Panc1 (cell line): Measurements from ENCODE around the gene PDE1C. TPM values are rescaled to one million over a fixed set of nuclear protein-coding genes. Genes with fewer than 3 reads are reported as not detected.

Experiments used
- ATAC-seq: fragments of 200-7000 bp; cut with Tn5 transposase; 2 replicates; pipeline ENCODE4 v1.9.1; 2020; ENCODE audit warnings: mild to moderate bottlenecking, moderate library complexity
- BruUV-seq: library from RNA; stranded (reverse); fragments of 400-500 nt; replicated peaks from 2 replicates; lab custom pipeline; 2021; lab: Mats Ljungman, UMichigan
- CTCF ChIA-PET: fragments of 300-600 bp; sonication (Branson Sonifier 250); formaldehyde crosslinking; loops from one replicate; lab custom pipeline; 2022; ENCODE audit warnings: antibody characterized with exemption; lab: Charles Lee
- POLR2A ChIA-PET: fragments of 300-600 bp; sonication (Branson Sonifier 250); formaldehyde crosslinking; loops from one replicate; lab custom pipeline; 2022; ENCODE audit warnings: antibody characterized with exemption; lab: Charles Lee
- DNase-seq: peaks from one replicate; pipeline ENCODE4 v3.0.0-alpha.2; 2010; ENCODE audit warnings: low read depth, low spot score
- H3K27ac ChIP-seq: 2 replicates; pipeline ENCODE4 v1.5.1; 2011; ENCODE audit warnings: mild to moderate bottlenecking, low read length, inconsistent platforms
- H3K27me3 ChIP-seq: fragments of 200-500 bp; sonication (Bioruptor generic); 2 replicates; pipeline ENCODE4 v1.6.0; 2014; ENCODE audit warnings: low read length, inconsistent platforms; ENCODE audit not compliant: control insufficient read depth, insufficient read depth
- H3K36me3 ChIP-seq: fragments of 200-500 bp; sonication (Bioruptor generic); 2 replicates; pipeline ENCODE4 v1.5.1; 2014; ENCODE audit warnings: inconsistent platforms, mild to moderate bottlenecking, low read length, moderate library complexity; ENCODE audit not compliant: control insufficient read depth, insufficient read depth
- H3K4me1 ChIP-seq: 2 replicates; pipeline ENCODE4 v1.5.1; 2011; ENCODE audit warnings: inconsistent platforms, mild to moderate bottlenecking, low read length, moderate library complexity; ENCODE audit not compliant: control insufficient read depth, insufficient read depth
- H3K4me3 ChIP-seq, 2 experiments: 2 replicates each; pipeline ENCODE4 v1.5.1; 2011 to 2012; ENCODE audit warnings: low read depth in 2 of 2, low read length in 2 of 2, mild to moderate bottlenecking in 2 of 2, inconsistent platforms in 1 of 2, moderate library complexity in 1 of 2
- H3K9me3 ChIP-seq: fragments of 200-500 bp; sonication (Bioruptor generic); 2 replicates; pipeline ENCODE4 v1.5.1; 2014; ENCODE audit warnings: low read depth, mild to moderate bottlenecking, inconsistent platforms, low read length, moderate library complexity; ENCODE audit not compliant: control insufficient read depth, insufficient read depth
- POLR2AphosphoS5 ChIP-seq: IDR thresholded peaks from 2 replicates; pipeline ENCODE4 v1.6.1; 2012; ENCODE audit warnings: mild to moderate bottlenecking, low read depth, low read length, moderate library complexity
- SIN3A ChIP-seq: IDR thresholded peaks from 2 replicates; pipeline ENCODE4 v1.6.1; 2012; ENCODE audit warnings: low read depth, mild to moderate bottlenecking, low read length, moderate library complexity, borderline replicate concordance; ENCODE audit not compliant: insufficient read depth
- TCF7L2 ChIP-seq: IDR thresholded peaks from 2 replicates; pipeline ENCODE4 v1.6.1; 2011; ENCODE audit warnings: mild to moderate bottlenecking, low read depth, low read length, inconsistent platforms
- in situ Hi-C: cut with HindIII; loops from 2 replicates; pipeline ENCODE4 v1.10.0; 2016; ENCODE audit warnings: low sequenced_read_pairs, low pct_unique_long_range_greater_than_20kb
- intact Hi-C: fragments of 100-400 bp; cut with micrococcal nuclease; formaldehyde crosslinking; loops from one replicate; pipeline ENCODE4 v1.10.0; 2022; ENCODE audit not compliant: unreplicated experiment
- total RNA-seq: library from RNA; stranded (reverse); gene quantifications from one replicate; pipeline ENCODE4 v1.2.1, GENCODE V29; 2021; ENCODE audit not compliant: unreplicated experiment
- TF ChIP-seq, protein P1 (sequence below), 2 experiments: IDR thresholded peaks; 2 replicates each; pipeline ENCODE4 v1.6.1; 2011 to 2012; ENCODE audit warnings: low read depth in 2 of 2, control low read depth in 1 of 2, low read length in 1 of 2, mild to moderate bottlenecking in 1 of 2, moderate library complexity in 1 of 2; ENCODE audit not compliant: insufficient read depth in 1 of 2
- TF ChIP-seq, protein P2 (sequence below): fragments of 450-650 bp; IDR thresholded peaks from 2 replicates; pipeline ENCODE4 v1.5.1; 2017; ENCODE audit warnings: mild to moderate bottlenecking

PDE1C gene
- total RNA-seq, 1 experiment from 2014 or later, result not detected

DNA sequence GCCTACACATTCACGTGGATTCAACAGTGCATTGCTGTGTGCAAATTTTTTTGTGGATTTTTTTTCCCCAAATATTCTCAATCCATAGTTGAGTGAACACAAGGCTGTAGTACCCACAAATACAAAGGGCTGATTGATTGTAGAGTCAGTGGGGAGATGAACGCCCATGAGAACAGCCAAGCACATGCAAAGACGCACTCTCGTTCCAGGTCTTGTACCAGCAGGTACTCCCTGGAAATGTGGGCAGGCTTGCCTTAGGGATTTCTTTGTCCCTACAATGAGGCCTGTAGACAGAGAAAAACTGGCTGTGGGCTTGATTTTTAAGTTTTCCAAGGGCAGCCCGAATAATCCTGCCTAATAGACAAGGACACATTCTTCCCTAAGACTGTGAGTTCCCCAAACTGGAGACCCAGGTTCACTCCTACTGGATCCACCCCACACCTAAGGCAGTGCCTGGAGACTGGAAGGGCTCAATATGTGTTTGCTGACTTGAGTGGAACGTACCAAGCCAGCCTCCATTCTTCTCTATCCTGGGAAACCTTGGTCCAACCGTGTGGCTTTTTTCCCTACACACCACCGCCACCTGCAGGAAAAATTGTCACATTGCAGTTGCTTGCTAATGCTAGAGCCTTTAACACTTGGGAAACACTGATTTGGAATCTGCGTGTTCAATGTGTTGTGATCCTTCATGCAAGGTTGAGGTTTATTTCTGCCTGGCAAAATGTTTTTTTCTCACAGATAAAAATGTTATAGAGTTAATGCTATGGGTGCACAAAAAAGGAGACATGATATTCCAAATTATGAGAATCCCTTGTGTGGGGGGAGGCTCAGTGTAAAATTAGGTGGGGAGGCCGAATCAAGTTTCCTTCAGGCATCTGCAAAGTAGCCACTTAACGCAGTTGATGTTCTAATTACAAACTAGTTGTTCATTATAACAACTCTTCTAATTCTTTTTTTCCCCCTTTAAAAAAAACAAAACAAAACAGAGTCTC lies 333.9 kb downstream of the PDE1C start:
- BruUV-seq, result no TSS peak
- Histone ChIP-seq H3K4me3 (no peak overlapping the region), H3K9me3 (no peaks in the 10 kb centered on the region), H3K36me3 (no peaks in the 10 kb centered on the region), H3K27ac (no peak overlapping the region), H3K4me1 (no peaks in the 10 kb centered on the region), H3K27me3 (peaks cover 3% of the 10 kb centered on the region; the same call in 1 of the 2 replicates)
- ChIA-PET POLR2A (no interaction called here), CTCF (no interaction called here)
- in situ Hi-C loops (no loop called here), intact Hi-C loops (loop anchor here (1.0 to 5.0 kb wide), 4 partner anchors 88 to 544 kb away; no protein-coding TSS in a partner anchor)
- DNase-seq, result peak; percentile 41
- TF ChIP-seq, protein P1, sequence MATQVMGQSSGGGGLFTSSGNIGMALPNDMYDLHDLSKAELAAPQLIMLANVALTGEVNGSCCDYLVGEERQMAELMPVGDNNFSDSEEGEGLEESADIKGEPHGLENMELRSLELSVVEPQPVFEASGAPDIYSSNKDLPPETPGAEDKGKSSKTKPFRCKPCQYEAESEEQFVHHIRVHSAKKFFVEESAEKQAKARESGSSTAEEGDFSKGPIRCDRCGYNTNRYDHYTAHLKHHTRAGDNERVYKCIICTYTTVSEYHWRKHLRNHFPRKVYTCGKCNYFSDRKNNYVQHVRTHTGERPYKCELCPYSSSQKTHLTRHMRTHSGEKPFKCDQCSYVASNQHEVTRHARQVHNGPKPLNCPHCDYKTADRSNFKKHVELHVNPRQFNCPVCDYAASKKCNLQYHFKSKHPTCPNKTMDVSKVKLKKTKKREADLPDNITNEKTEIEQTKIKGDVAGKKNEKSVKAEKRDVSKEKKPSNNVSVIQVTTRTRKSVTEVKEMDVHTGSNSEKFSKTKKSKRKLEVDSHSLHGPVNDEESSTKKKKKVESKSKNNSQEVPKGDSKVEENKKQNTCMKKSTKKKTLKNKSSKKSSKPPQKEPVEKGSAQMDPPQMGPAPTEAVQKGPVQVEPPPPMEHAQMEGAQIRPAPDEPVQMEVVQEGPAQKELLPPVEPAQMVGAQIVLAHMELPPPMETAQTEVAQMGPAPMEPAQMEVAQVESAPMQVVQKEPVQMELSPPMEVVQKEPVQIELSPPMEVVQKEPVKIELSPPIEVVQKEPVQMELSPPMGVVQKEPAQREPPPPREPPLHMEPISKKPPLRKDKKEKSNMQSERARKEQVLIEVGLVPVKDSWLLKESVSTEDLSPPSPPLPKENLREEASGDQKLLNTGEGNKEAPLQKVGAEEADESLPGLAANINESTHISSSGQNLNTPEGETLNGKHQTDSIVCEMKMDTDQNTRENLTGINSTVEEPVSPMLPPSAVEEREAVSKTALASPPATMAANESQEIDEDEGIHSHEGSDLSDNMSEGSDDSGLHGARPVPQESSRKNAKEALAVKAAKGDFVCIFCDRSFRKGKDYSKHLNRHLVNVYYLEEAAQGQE (IDR thresholded peaks at IDR 0.05; ENCODE audit: insufficient read depth in 1 of 2, low read depth in 2 of 2, low read length in 1 of 2), result no peak
- TF ChIP-seq SIN3A (no peak), POLR2AphosphoS5 (no peak), TCF7L2 (no peak)
- TF ChIP-seq, protein P2, sequence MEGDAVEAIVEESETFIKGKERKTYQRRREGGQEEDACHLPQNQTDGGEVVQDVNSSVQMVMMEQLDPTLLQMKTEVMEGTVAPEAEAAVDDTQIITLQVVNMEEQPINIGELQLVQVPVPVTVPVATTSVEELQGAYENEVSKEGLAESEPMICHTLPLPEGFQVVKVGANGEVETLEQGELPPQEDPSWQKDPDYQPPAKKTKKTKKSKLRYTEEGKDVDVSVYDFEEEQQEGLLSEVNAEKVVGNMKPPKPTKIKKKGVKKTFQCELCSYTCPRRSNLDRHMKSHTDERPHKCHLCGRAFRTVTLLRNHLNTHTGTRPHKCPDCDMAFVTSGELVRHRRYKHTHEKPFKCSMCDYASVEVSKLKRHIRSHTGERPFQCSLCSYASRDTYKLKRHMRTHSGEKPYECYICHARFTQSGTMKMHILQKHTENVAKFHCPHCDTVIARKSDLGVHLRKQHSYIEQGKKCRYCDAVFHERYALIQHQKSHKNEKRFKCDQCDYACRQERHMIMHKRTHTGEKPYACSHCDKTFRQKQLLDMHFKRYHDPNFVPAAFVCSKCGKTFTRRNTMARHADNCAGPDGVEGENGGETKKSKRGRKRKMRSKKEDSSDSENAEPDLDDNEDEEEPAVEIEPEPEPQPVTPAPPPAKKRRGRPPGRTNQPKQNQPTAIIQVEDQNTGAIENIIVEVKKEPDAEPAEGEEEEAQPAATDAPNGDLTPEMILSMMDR, result peak; percentile 92
- peak; percentile 92 for ATAC-seq

DNA sequence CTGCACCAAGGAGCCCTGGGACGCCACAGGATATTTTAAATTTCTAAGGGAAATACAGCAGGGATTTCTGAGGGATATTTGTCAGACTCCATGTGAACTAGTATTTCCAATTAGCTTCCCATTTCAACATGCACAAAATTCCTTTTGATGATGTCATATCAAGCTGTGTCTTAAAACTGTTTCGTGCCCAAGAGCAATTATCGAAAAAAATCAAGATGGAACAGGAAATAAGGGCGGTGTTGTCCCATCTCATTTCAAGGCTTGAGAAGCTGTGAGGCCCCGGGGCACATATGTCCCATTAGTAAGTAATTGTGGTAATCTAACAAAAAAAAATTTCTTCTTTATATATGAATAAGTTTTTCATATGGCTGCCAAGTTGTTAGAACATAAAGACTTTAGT lies 335.8 kb downstream of the PDE1C start:
- ChIA-PET CTCF (interaction anchor here (0.7 kb wide), 1 partner anchor 540 kb away, joined by 3 read pairs; no protein-coding TSS in a partner anchor), POLR2A (no interaction called here)
- ATAC-seq, result no peak
- Histone ChIP-seq H3K9me3 (no peaks in the 10 kb centered on the region), H3K27ac (no peak overlapping the region), H3K27me3 (no peaks in the 10 kb centered on the region), H3K36me3 (no peaks in the 10 kb centered on the region), H3K4me1 (no peaks in the 10 kb centered on the region), H3K4me3 (no peak overlapping the region)
- in situ Hi-C loops, result no loop called here
- intact Hi-C loops, result no loop called here
- BruUV-seq, result no TSS peak
- no peak for DNase-seq
- TF ChIP-seq SIN3A, result no peak
- TF ChIP-seq, protein P1 (IDR thresholded peaks at IDR 0.05; ENCODE audit: insufficient read depth in 1 of 2, low read depth in 2 of 2, low read length in 1 of 2), result no peak
- TF ChIP-seq TCF7L2, result no peak
- TF ChIP-seq POLR2AphosphoS5, result no peak
- TF ChIP-seq, protein P2, result no peak
